Esophagus squamous epithelium (tissue), 4 donors: ENCODE measurements around the gene RFC5.

Experiments used
- POLR2A ChIP-seq, 4 donors: fragments of 450-650 bp; IDR thresholded peaks; one replicate each; pipeline ENCODE4 v1.6.1; 2017; ENCODE audit warnings: antibody characterized with exemption in 4 of 4, mild to moderate bottlenecking in 4 of 4, moderate library complexity in 3 of 4
- TF ChIP-seq, protein P1 (sequence below), 6 experiments: fragments of 450-650 bp in 4 of 6; fragments of 200-600 bp in 2 of 6; sonication (generic) in 2 of 6; IDR thresholded peaks; one replicate each; pipeline ENCODE4 v1.5.1; 2016 to 2019; ENCODE audit warnings: antibody characterized with exemption in 6 of 6, mild to moderate bottlenecking in 4 of 6, moderate library complexity in 4 of 6

DNA sequence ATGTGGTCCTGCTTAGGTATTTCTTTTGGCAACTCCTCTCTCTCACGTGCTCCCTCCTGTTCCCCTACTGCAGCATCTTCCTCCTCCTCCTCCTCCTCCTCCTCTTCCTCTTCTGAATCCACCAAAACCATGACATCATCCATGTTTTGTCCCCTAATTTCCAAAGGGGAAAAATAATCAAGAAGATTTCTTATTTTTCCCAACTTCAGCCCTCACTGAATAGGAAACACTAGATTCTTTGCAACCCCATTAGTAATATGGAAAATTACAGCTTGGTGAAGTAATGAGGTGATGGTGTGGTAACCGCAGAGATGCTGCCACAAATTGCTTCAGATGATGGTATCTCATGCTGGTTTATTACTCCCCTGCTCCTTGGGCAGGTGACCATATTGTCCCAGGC, 51.9 kb downstream of the RFC5 start:
- no peak for TF ChIP-seq POLR2A (IDR thresholded peaks at IDR 0.05)
- TF ChIP-seq, protein P1, sequence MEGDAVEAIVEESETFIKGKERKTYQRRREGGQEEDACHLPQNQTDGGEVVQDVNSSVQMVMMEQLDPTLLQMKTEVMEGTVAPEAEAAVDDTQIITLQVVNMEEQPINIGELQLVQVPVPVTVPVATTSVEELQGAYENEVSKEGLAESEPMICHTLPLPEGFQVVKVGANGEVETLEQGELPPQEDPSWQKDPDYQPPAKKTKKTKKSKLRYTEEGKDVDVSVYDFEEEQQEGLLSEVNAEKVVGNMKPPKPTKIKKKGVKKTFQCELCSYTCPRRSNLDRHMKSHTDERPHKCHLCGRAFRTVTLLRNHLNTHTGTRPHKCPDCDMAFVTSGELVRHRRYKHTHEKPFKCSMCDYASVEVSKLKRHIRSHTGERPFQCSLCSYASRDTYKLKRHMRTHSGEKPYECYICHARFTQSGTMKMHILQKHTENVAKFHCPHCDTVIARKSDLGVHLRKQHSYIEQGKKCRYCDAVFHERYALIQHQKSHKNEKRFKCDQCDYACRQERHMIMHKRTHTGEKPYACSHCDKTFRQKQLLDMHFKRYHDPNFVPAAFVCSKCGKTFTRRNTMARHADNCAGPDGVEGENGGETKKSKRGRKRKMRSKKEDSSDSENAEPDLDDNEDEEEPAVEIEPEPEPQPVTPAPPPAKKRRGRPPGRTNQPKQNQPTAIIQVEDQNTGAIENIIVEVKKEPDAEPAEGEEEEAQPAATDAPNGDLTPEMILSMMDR (IDR thresholded peaks at IDR 0.05): no peak
